ENCODE measurements around the gene PGA3. TPM values are rescaled to one million over a fixed set of nuclear protein-coding genes. Genes with fewer than 3 reads are reported as not detected.
A peak's percentile ranks its signal among the peaks of the same experiment; 100 is the strongest.
"Not testable (repeated sequence)": the region's sequence is repeated elsewhere in the genome, so short reads cannot be mapped to it uniquely, and the experiment has no call there.

PGA3 gene
- total RNA-seq, 1 donor from 2014 or later: not detected

- not testable (repeated sequence) for H3K9me3 Mint-ChIP-seq (ENCODE audit: low read depth); H3K36me3 Mint-ChIP-seq (ENCODE audit: low read depth); H3K4me1 Mint-ChIP-seq (ENCODE audit: low read depth); H3K4me3 Mint-ChIP-seq (ENCODE audit: unreplicated experiment); H3K27me3 Mint-ChIP-seq (ENCODE audit: low read depth); H3K27ac Mint-ChIP-seq (ENCODE audit: unreplicated experiment); DNase-seq (ENCODE audit: low spot score)
Measured at GRCh38 chr11:61245284-61245964, 42.1 kb downstream of the PGA3 start.

GRCh38 chr11:61248071-61248470 is 44.8 kb downstream of the PGA3 start:
- not testable (repeated sequence) for H3K27ac Mint-ChIP-seq (ENCODE audit: unreplicated experiment); H3K27me3 Mint-ChIP-seq (ENCODE audit: low read depth); H3K9me3 Mint-ChIP-seq (ENCODE audit: low read depth); H3K36me3 Mint-ChIP-seq (ENCODE audit: low read depth); H3K4me1 Mint-ChIP-seq (ENCODE audit: low read depth); H3K4me3 Mint-ChIP-seq (ENCODE audit: unreplicated experiment); DNase-seq (ENCODE audit: low spot score)

GRCh38 chr11:61249201-61249600 is 45.9 kb downstream of the PGA3 start:
- H3K36me3 Mint-ChIP-seq (ENCODE audit: low read depth); H3K9me3 Mint-ChIP-seq (ENCODE audit: low read depth); H3K27ac Mint-ChIP-seq (ENCODE audit: unreplicated experiment); DNase-seq (ENCODE audit: low spot score); H3K27me3 Mint-ChIP-seq (ENCODE audit: low read depth); H3K4me3 Mint-ChIP-seq (ENCODE audit: unreplicated experiment); H3K4me1 Mint-ChIP-seq (ENCODE audit: low read depth): not testable (repeated sequence)

- H3K36me3 Mint-ChIP-seq (ENCODE audit: low read depth); H3K27me3 Mint-ChIP-seq (ENCODE audit: low read depth); H3K27ac Mint-ChIP-seq (ENCODE audit: unreplicated experiment); H3K9me3 Mint-ChIP-seq (ENCODE audit: low read depth); H3K4me1 Mint-ChIP-seq (ENCODE audit: low read depth); H3K4me3 Mint-ChIP-seq (ENCODE audit: unreplicated experiment): not testable (repeated sequence)
- DNase-seq (ENCODE audit: low spot score): peak; percentile 51
Measured at GRCh38 chr11:61250796-61251765, 47.8 kb downstream of the PGA3 start.

- H3K27me3 Mint-ChIP-seq (ENCODE audit: low read depth); H3K4me1 Mint-ChIP-seq (ENCODE audit: low read depth); H3K9me3 Mint-ChIP-seq (ENCODE audit: low read depth); H3K36me3 Mint-ChIP-seq (ENCODE audit: low read depth); DNase-seq (ENCODE audit: low spot score); H3K27ac Mint-ChIP-seq (ENCODE audit: unreplicated experiment); H3K4me3 Mint-ChIP-seq (ENCODE audit: unreplicated experiment): not testable (repeated sequence)
Measured at GRCh38 chr11:61252332-61252731, 49.0 kb downstream of the PGA3 start.

- no peak overlapping the region for H3K27ac Mint-ChIP-seq (ENCODE audit: unreplicated experiment)
- peaks cover 5% of the 10 kb centered on the region for H3K36me3 Mint-ChIP-seq (ENCODE audit: low read depth)
- TF ChIP-seq CTCF (IDR thresholded peaks at IDR 0.05): peak; percentile 87
- DNase-seq (ENCODE audit: low spot score): no peak
- no peaks in the 10 kb centered on the region for H3K4me1 Mint-ChIP-seq (ENCODE audit: low read depth)
- no peaks in the 10 kb centered on the region for H3K27me3 Mint-ChIP-seq (ENCODE audit: low read depth)
- H3K4me3 Mint-ChIP-seq (ENCODE audit: unreplicated experiment): no peak overlapping the region
- H3K9me3 Mint-ChIP-seq (ENCODE audit: low read depth): no peaks in the 10 kb centered on the region
Measured at GRCh38 chr11:61254403-61255025, 51.2 kb downstream of the PGA3 start.

- no peak overlapping the region for H3K27ac Mint-ChIP-seq (ENCODE audit: unreplicated experiment)
- H3K4me1 Mint-ChIP-seq (ENCODE audit: low read depth): peaks cover 2% of the 10 kb centered on the region
- no peak overlapping the region for H3K4me3 Mint-ChIP-seq (ENCODE audit: unreplicated experiment)
- peaks cover 5% of the 10 kb centered on the region for H3K36me3 Mint-ChIP-seq (ENCODE audit: low read depth)
- no peak for DNase-seq (ENCODE audit: low spot score)
- no peak for TF ChIP-seq CTCF (IDR thresholded peaks at IDR 0.05)
- H3K27me3 Mint-ChIP-seq (ENCODE audit: low read depth): no peaks in the 10 kb centered on the region
- H3K9me3 Mint-ChIP-seq (ENCODE audit: low read depth): no peaks in the 10 kb centered on the region
Measured at GRCh38 chr11:61256710-61257482, 53.6 kb downstream of the PGA3 start.
